ENCODE data around the gene PTPN12.

- TF ChIP-seq CTCF (conservative IDR thresholded peaks at IDR 0.05 in 1 of 2, IDR thresholded peaks at IDR 0.05 in 1 of 2; ENCODE audit: low read depth in 1 of 2, low read length in 2 of 2) (no peak), EZH2 (IDR thresholded peaks at IDR 0.05; ENCODE audit: low read length, missing control alignments) (no peak)
Observed at GRCh38 chr7:77631820-77632219, 94.7 kb downstream of the PTPN12 start.
